GM12801 (cell line): ENCODE measurements around the gene IL4.

Experiments
- TF ChIP-seq, protein P1 (sequence below): IDR thresholded peaks from one replicate; pipeline ENCODE4 v1.5.1; 2011; ENCODE audit warnings: control low read depth; ENCODE audit not compliant: insufficient read length; ENCODE audit errors: extremely low read depth

The IL4 gene

DNA sequence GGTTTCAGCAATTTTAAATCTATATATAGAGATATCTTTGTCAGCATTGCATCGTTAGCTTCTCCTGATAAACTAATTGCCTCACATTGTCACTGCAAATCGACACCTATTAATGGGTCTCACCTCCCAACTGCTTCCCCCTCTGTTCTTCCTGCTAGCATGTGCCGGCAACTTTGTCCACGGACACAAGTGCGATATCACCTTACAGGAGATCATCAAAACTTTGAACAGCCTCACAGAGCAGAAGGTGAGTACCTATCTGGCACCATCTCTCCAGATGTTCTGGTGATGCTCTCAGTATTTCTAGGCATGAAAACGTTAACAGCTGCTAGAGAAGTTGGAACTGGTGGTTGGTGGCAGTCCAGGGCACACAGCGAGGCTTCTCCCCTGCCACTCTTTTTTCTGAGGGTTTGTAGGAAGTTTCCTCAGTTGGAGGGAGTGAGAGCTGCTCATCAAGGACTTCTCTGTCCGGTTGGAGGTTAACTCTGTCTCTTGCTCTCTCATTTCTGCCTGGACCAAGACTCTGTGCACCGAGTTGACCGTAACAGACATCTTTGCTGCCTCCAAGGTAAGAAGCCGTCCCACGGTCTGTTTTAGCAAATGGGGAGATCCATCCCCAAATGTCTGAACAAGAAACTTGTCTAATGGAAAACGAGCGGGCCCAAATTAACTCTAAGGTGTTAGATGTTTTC lies at the start of gene IL4:
TSS of gene IL4 (plus strand) at position 51 of the 692 bp plus-strand sequence. CDS start at position 113, 62 bp downstream.
- TF ChIP-seq, protein P1, sequence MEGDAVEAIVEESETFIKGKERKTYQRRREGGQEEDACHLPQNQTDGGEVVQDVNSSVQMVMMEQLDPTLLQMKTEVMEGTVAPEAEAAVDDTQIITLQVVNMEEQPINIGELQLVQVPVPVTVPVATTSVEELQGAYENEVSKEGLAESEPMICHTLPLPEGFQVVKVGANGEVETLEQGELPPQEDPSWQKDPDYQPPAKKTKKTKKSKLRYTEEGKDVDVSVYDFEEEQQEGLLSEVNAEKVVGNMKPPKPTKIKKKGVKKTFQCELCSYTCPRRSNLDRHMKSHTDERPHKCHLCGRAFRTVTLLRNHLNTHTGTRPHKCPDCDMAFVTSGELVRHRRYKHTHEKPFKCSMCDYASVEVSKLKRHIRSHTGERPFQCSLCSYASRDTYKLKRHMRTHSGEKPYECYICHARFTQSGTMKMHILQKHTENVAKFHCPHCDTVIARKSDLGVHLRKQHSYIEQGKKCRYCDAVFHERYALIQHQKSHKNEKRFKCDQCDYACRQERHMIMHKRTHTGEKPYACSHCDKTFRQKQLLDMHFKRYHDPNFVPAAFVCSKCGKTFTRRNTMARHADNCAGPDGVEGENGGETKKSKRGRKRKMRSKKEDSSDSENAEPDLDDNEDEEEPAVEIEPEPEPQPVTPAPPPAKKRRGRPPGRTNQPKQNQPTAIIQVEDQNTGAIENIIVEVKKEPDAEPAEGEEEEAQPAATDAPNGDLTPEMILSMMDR = no peak

DNA sequence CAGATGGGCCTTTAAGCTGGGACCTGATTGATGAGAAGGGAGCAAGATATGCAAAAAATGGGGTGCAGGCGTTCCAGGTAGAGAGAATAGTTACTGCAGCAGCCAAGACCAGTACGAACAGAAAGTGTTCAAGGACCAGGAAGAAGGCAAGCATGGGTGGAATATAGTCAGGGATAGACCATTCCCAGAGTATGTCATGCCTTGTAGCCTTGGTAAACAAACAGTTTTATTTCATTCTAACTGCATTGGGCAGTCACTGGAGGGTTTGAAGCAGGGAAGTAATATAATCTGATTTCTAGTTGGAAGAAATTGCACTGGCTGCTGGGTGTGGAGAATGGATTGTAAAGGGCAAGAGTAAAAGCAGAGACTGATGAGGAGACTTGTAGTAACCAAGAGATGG lies 46.3 kb upstream of the IL4 start:
- TF ChIP-seq, protein P1 = no peak

DNA sequence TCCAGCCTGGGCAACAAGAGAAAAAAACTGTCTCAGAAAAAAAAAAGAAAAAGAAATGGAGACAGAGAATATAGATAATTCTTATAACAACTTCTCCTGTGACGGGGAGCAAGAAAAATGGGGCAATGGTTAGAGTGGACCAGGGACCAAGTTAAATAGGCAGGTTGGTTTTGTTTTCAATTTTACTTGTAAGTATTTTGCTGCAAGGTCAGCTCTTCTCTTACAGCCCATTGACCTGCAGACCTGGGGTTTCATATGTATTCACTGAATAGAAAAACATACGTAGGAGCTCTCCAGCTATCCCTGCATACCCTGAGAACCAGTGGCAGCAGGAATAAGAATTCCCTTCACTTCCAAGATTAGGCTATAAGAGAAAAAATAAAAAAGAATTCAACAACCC lies 45.0 kb upstream of the IL4 start:
- TF ChIP-seq, protein P1 = no peak

GRCh38 chr5:132629230-132629944 lies 44.4 kb upstream of the IL4 start:
- TF ChIP-seq, protein P1 = no peak

DNA sequence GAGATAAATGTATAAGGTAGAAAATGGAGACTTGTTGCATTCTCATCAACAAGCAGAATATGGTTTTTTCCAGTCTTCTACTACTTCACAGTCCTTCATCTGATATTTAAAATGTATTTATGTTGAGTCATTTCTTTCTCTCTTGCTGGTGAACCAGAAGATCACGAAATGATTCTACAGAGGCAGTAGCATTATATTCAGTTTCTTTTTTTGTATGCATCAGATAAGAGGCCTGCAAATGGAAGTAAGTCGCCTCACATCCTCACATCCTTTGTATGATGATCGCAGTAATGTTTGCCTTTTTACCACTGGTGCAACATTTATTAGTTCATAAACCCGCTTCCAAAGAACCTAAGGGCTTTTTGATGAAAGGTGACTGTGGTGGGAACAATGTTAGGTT lies 37.9 kb upstream of the IL4 start:
- TF ChIP-seq, protein P1 = no peak

GRCh38 chr5:132637241-132637640 lies 36.5 kb upstream of the IL4 start:
- TF ChIP-seq, protein P1 = no peak

DNA sequence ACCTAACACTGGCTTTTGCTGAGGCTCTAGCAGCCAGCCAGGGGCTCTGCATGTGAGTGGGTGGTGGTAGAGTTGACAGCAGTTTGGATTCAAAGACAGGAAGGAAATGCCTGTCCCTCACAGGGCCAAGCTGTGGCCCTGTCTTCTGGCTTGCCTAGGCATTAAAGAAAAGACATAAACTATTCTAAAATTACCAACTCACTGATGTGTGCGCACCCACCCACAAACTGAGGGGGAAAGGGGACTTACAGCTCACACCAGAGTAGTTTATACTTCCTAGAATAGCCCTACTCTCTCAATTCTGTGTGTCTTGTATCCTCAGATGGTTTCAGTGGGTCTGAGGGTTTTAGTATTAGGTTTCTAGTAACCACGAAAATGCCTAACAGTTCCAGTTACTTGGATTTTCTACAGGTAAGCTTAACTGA lies 34.1 kb upstream of the IL4 start:
- TF ChIP-seq, protein P1 = no peak
